Heart right ventricle (tissue), 16 donors: ENCODE results near the gene TMEM240. TPM values are rescaled to one million over a fixed set of nuclear protein-coding genes. Genes with fewer than 3 reads are reported as not detected.

ENCODE experiments used
- ATAC-seq, 8 donors: fragments of 200-7000 bp; cut with Tn5 transposase; one replicate each; pipeline ENCODE4 v1.9.1; 2020; ENCODE audit warnings: mild to moderate bottlenecking in 8 of 8, moderate library complexity in 8 of 8, moderate number of reproducible peaks in 1 of 8
- DNase-seq, 2 donors: peaks; one replicate each; pipeline ENCODE4 v3.0.0-alpha.2; 2020
- H3K27ac ChIP-seq, 10 donors: fragments of 200-600 bp; sonication (generic) in 2 of 10; one replicate each; pipeline versions ENCODE4 v1.5.0 to v1.8.0; 2020 to 2022; ENCODE audit warnings: mild to moderate bottlenecking in 3 of 10
- H3K27me3 ChIP-seq, 7 donors: fragments of 200-600 bp; one replicate each; pipeline ENCODE4 v1.8.0; 2021 to 2022; ENCODE audit warnings: mild to moderate bottlenecking in 2 of 7
- H3K36me3 ChIP-seq, 9 donors: fragments of 200-600 bp; sonication (generic) in 1 of 9; one replicate each; pipeline versions ENCODE4 v1.5.0 to v1.8.0; 2020 to 2022; ENCODE audit warnings: mild to moderate bottlenecking in 2 of 9
- H3K4me1 ChIP-seq, 9 donors: fragments of 200-600 bp; sonication (generic) in 1 of 9; one replicate each; pipeline versions ENCODE4 v1.5.0 to v1.8.0; 2020 to 2022; ENCODE audit warnings: mild to moderate bottlenecking in 4 of 9
- H3K4me3 ChIP-seq, 10 donors: fragments of 200-600 bp; sonication (generic) in 2 of 10; one replicate each; pipeline versions ENCODE4 v1.5.0 to v1.8.0; 2020 to 2022; ENCODE audit warnings: mild to moderate bottlenecking in 7 of 10, moderate library complexity in 2 of 10
- H3K9me3 ChIP-seq, 11 donors: fragments of 200-600 bp in 10 of 11; sonication (generic) in 2 of 11; one replicate each; pipeline versions ENCODE4 v1.5.0 to v1.8.0; 2013 to 2022; ENCODE audit warnings: mild to moderate bottlenecking in 2 of 11, control low read depth in 1 of 11, moderate library complexity in 1 of 11
- CTCF ChIP-seq, 9 donors: fragments of 200-600 bp; sonication (generic) in 2 of 9; IDR thresholded peaks; one replicate each; pipeline versions ENCODE4 v1.5.0 to v1.8.0; 2021 to 2022; ENCODE audit warnings: antibody characterized with exemption in 9 of 9, mild to moderate bottlenecking in 5 of 9, moderate library complexity in 1 of 9
- WGBS, 2 donors: extraction: QIAGEN DNeasy Blood & Tissue Kit; methylation state at CpG; one replicate each; pipeline ENCODE4 v1.1.7; 2013; ENCODE audit warnings: inconsistent platforms in 1 of 2; 5-methylcytosine and 5-hydroxymethylcytosine counted together
- intact Hi-C, 10 donors: fragments of 100-400 bp; cut with DNase I; formaldehyde crosslinking; loops; one replicate each; pipeline versions ENCODE4 v1.11.1 to v1.14.2; 2022
- polyA plus RNA-seq, 2 donors: library from polyadenylated mRNA; stranded (reverse); fragments of 200-250 nt; gene quantifications; one replicate each; pipeline ENCODE4 v1.2.3, GENCODE V29; 2013
- total RNA-seq, 10 donors: library from RNA; stranded (reverse); fragmentation: NEBNext Ultra II Directional in 3 of 10; extraction: Animal tissue kit (Norgen Biotek cat#: 25700) in 3 of 10; gene quantifications; one replicate each; pipeline versions ENCODE4 v1.2.1 to v1.2.4, GENCODE V29; 2021 to 2023
- donor health status: Arrhythmogenic right ventricular cardiomyopathy.
- donor health status: ischemic (EF 13 %, LVEDD 7.1; RV severe dilation, severe dysfunction).
- donor health status: healthy with polysubstance abuse.
- donor health status: DM: no; HTN: yes; CAD: no.
- donor health status: DM: no; HTN: no; CAD: no.
- donor health status: ischemic (EF 25% LVEDD 6.9; RV normal size, moderate dysfunction).
- donor health status: ischemic (EF 25% LVEDD 5.7; RV mildly dilated, moderate dysfunction).
- donor health status: healthy.
- donor health status: DM: yes; HTN: yes; CAD: no.
- donor health status: Ischemic cardiomyopathy.
- donor health status: ischemic (EF 35%, LVEDD 5.7; RV mildly dilated, moderate dysfunction).
- donor health status: nonischemic (EF 11% LVEDD 7.7; RV severe dilation, severe dysfunction).
- donor health status: DM: yes; HTN: yes; CAD: no.
- donor health status: PGD.
- donor health status: ischemic (EF 29% LVEDD 5.4; RV normal size, mild dysfunction).
- donor health status: nonischemic (EF 23%, LVEDD 6.1; RV moderate dilation, normal function).

TMEM240 gene
- total and polyA plus RNA-seq, 12 donors, result 3.2 to 12.1 (median 3.7) TPM

GRCh38 chr1:1544544-1544943 lies 4.1 kb upstream of the TMEM240 start:
- H3K4me1 ChIP-seq, result peaks cover 3 to 37% (median 20%) of the 10 kb centered on the region in 9 donors
- WGBS, 2 donors, result 88 to 93% methylated on average over 9 to 10 of the region's 10 CpGs
- peaks cover 0 to 62% (median 4%) of the 10 kb centered on the region in 9 donors for H3K36me3 ChIP-seq
- ATAC-seq (no peak), DNase-seq (no peak)
- peaks cover 0 to 11% (median 0%) of the 10 kb centered on the region in 7 donors for H3K27me3 ChIP-seq
- intact Hi-C loops, result no loop called here
- no peaks in the 10 kb centered on the region for H3K9me3 ChIP-seq
- H3K27ac ChIP-seq, result peak overlapping the region in 7 of 10 donors; percentile 50 to 74 (median 59)
- no peak overlapping the region for H3K4me3 ChIP-seq
- no peak for TF ChIP-seq CTCF (IDR thresholded peaks at IDR 0.05)

- H3K4me1 ChIP-seq, result peaks cover 3 to 45% (median 27%) of the 10 kb centered on the region in 9 donors
- H3K27me3 ChIP-seq, result peaks cover 0 to 15% (median 0%) of the 10 kb centered on the region in 7 donors
- intact Hi-C loops, result no loop called here
- DNase-seq, result peak; percentile 80 to 87
- H3K9me3 ChIP-seq, result no peaks in the 10 kb centered on the region
- no peak for TF ChIP-seq CTCF (IDR thresholded peaks at IDR 0.05)
- peaks cover 0 to 59% (median 4%) of the 10 kb centered on the region in 9 donors for H3K36me3 ChIP-seq
- peak overlapping the region in 5 of 10 donors; percentile 17 to 33 (median 23) for H3K4me3 ChIP-seq
- peak; percentile 21 to 87 (median 76) for ATAC-seq
- H3K27ac ChIP-seq, result peak overlapping the region in 8 of 10 donors; percentile 53 to 76 (median 68)
- WGBS, 2 donors, result 45 to 63% methylated on average over 19 of the region's 19 CpGs
Measured at GRCh38 chr1:1543706-1544099, 3.3 kb upstream of the TMEM240 start.

- Histone ChIP-seq H3K36me3 (peaks cover 0 to 55% (median 4%) of the 10 kb centered on the region in 9 donors), H3K4me3 (peak overlapping the region in 5 of 10 donors; percentile 17 to 33 (median 23))
- 73 to 79% methylated on average over 44 to 45 of the region's 45 CpGs for WGBS, 2 donors
Measured at GRCh38 chr1:1542766-1543705, 2.6 kb upstream of the TMEM240 start.

More at GRCh38 chr1:1542766-1543705, 2.6 kb upstream of the TMEM240 start:
- intact Hi-C loops, result no loop called here
- ATAC-seq (peak in 4 of 8 donors; percentile 5 to 32 (median 10)), DNase-seq (no peak)
- H3K4me1 ChIP-seq, result peaks cover 3 to 48% (median 27%) of the 10 kb centered on the region in 9 donors
- TF ChIP-seq CTCF (IDR thresholded peaks at IDR 0.05), result no peak
- peak overlapping the region in 8 of 10 donors; percentile 52 to 76 (median 71) for H3K27ac ChIP-seq
- no peaks in the 10 kb centered on the region for H3K9me3 ChIP-seq
- H3K27me3 ChIP-seq, result peaks cover 0 to 15% (median 0%) of the 10 kb centered on the region in 7 donors
